GM21529 (cell line): ENCODE results near the gene MOB2.

Experiments
- ATAC-seq: cut with Tn5 transposase; IDR thresholded peaks from one replicate; pipeline ENCODE4 v1.9.1; 2021; ENCODE audit not compliant: unreplicated experiment

Gene MOB2

GRCh38 chr11:1422481-1422880, 64.1 kb downstream of the MOB2 start:
- no peak for ATAC-seq

- ATAC-seq, result no peak
Measured at GRCh38 chr11:1421291-1421690, 65.3 kb downstream of the MOB2 start.

GRCh38 chr11:1419811-1420210, 66.8 kb downstream of the MOB2 start:
- ATAC-seq, result no peak
